Activated CD8-positive, alpha-beta memory T cell treated with anti-CD3 and anti-CD28 coated beads, Interleukin-2, amount 50 U/mL, for 1 hour (primary cell): Measurements from ENCODE around the gene RPUSD1.

Source experiments
- DNase-seq: peaks from one replicate; pipeline ENCODE4 v3.0.0-alpha.2; 2020; ENCODE audit errors: extremely low read depth

Gene RPUSD1

DNA sequence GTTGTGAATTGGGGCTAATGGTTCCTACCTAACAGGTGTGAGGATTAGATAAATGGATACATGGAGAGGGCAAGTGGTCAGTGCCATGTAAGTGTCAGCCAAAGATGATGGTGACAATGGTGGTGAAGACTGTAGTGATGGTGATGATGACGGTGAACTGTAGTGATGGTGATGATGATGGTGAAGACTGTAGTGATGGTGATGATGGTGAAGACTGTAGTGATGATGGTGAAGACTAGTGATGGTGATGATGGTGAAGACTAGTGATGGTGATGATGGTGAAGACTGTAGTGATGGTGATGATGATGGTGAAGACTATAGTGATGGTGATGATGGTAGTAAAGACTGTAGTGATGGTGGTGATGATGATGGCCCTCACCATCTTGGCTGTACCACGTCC, 30.4 kb upstream of the RPUSD1 start:
- DNase-seq = no peak

GRCh38 chr16:818132-818531, 30.0 kb upstream of the RPUSD1 start:
- no peak for DNase-seq

DNA sequence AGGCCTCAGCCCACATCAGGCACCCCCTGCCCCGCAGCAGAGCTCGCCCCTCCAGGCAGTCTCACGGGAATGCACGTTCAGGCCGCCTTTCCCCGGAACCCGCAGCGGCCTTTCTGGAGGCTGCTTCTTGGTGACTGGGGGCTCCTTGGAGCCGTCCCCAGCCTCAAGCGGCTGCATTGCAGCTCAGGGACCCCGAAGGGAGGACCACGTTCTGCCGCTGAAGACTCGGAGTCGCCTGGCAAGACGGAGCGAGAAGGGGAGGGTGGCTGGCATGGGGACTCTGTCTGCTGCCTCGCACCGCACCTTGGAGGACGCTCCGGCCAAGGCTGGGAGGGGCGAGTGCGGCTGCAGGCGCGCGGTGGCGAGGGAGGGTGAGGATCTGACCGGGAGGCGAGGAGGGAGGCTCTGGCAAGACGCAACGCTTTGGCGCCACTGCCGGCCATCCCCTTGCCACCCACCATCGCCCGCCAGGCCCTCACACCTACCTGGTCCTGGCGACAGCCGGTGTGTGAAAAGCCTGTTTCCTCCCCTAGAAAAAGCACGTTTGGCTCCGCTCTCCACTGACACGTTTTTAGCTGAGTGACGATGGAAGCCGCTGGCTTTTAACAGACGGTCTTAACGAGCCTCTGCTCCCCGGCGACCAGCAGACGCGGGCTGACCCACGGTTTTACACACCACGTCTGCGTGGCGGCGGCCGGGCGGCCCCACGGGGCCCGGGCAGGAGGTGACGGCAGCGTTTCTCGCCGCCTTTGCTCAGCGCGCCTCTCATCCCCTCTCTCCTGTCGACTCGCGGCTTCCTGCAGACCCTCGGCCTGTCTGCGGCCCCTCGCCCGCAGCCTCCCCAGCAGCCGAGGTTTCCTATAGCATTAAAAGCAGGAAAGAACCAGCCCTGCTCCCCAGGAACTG, 29.1 kb upstream of the RPUSD1 start:
- DNase-seq = no peak

DNA sequence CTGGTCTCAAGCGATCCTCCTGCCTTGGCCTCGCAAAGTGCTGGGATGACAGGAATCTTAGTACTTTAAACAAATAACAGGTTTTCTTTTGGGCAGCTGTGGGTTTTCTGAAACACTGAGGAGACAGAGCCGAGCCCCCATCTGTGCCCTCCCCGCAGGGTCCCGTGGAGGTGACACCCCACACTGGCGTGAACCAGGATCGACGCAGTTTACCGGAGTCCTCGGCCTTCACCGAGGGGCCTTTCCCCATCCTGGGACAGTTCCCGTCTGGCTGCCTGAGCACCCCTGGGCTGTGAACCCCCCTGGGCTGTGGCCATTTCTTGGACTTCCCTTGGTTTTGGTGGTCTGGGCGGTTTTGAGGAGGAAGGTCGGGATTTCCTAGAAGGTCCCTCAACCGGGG, 27.7 kb upstream of the RPUSD1 start:
- DNase-seq = no peak

GRCh38 chr16:814974-815373, 26.8 kb upstream of the RPUSD1 start:
- no peak for DNase-seq

- no peak for DNase-seq
Observed at GRCh38 chr16:813916-814412, 25.8 kb upstream of the RPUSD1 start.

DNA sequence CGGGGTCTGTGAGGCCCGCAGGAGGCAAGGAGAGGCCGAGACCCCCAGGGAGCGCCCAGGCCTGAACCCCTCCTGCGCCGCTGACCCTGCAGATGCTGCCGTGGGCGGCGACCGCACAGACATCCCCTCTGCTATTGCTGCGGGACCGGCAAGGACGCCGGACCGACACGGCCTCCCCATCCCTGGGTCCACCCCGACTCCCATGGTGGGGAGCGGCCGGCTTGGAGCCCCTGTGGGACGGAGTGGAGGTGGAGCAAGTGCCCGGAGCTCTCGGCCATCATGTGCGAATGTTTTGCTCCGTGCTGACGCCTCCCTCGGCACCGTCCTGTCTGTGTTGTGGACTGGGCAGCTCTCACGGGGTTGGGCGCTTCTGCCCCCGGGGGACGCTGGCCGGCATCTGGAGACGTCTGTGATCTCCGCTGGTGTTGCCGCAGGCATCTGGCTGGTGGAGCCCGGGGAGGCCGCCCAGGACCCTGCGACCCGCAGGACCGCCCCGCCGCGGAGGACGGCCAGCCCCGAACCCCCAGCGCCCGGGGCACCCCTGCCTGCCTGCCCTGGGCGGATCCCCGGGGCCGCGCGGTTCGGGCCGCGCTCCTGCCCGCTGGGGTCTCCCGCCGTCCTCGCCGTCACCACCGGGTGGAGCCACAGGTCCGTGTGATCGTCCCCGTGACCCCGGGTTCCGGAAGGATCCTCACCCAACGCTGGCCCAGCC, 25.2 kb upstream of the RPUSD1 start:
- peak; percentile 8 for DNase-seq

DNA sequence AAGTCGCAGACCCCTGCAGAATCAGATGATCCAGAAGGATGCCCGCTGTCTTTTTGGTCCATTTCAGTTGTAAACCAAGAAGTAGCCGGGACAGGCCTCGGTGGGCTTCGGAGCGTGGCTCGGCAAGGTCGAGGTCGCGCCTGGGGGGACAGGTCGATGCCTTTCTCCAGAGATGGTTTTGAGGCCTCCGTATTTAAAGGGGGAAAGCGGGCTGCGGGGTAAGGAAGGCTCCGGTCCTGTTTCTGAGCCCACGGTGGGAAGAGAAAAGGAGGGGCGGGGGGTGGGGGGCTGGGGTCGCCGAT, 19.9 kb upstream of the RPUSD1 start:
- DNase-seq = no peak

GRCh38 chr16:807347-808084, 19.3 kb upstream of the RPUSD1 start:
- peak; percentile 55 for DNase-seq

DNA sequence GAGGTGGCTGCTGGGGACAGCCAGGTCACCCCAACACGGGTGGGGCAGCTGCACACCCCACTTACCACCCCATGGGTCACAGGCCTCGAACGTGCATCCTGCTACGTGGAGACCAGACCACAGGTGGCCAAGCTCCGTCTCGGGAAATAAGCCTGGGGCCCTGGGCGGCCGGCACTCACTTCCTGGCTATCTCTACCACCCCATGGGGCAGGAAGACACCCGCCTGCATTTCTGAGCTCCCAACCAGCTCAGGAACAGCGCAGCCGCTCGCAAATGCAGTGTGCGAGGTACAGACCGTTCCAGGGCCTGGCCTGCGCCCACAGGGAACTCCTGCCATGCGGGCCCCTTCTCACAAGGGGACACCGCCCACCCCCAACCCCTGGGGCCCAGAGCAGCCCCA, 17.3 kb upstream of the RPUSD1 start:
- DNase-seq = no peak

DNA sequence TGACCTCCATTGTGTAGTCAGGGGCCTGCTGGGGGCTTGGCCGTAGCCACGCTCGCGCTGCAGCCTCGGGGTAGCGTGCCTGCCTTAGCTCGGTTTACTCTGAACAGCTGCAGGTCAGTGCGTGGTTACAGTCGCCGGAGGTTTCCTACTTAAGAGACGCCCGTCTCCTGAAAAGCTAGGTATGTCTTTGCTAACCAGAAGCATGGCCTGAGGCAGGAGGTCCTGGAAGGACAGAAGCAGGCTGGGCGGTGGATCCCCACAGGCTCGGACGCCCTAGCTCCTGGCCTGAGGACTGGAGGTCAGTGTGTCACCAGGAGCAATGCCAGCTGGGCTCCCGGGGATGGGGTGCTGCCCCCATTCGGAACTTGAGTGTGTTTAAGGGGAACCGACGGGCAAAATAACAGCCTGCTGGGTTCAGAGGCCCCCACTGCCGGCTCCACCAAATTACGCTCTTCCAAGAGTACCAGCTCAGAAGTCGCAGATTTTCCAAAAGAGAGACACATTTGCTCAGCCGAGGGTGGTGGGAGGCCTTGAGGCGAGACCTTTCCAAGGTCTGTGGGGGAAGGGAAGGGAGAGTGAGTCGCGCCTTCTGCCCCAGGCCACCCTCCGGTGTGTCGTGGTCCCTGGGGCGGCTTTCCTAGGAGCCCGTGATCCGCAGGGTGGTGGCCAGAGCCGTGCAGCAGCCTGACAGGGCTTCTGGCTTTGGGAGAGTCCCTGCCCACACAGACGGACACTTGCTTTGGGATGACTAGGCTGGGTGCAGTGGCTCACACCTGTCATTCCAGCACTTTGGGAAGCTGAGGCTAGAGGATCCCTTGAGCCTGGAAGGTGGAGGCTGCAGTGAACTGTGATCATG, 16.2 kb upstream of the RPUSD1 start:
- no peak for DNase-seq

- DNase-seq = no peak
Observed at GRCh38 chr16:803754-804080, 15.5 kb upstream of the RPUSD1 start.

GRCh38 chr16:802914-803753, 15.0 kb upstream of the RPUSD1 start:
- DNase-seq = no peak

- DNase-seq = no peak
Observed at GRCh38 chr16:802461-802860, 14.3 kb upstream of the RPUSD1 start.

GRCh38 chr16:801584-802363, 13.6 kb upstream of the RPUSD1 start:
- DNase-seq = no peak

DNA sequence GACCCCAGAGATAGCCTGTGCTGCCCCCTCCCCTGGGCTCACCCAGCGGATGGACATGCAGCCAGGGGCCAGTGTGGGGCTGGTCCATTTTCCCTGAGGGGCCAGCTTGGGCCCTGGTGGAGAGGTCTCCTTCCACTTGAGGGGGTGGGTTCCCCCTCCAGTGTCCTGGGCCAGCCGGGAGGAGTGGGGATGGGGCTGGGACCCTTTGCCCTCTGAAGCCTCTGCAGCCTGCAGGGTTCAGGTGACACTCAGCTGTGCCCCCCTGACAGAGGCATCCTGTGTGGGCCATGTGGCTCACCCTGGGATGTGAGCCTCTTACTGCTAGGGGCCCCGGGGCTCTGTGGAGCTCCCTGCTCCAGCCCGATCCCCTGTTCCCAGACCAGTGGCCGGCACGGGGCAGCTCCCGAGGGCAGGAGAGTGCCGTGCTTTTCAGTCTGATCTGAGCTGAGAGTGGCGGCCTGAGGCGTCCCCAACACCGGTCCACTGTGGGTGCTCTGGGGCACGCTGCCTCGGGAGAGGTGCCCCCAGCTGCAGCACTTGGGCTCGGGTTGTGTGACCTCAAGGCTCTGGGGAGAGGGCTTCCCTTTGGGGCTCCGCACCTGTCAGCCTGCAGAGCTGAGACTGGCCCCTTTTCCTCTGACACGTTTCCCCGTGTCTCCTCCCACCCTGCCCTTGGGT, 12.8 kb upstream of the RPUSD1 start:
- DNase-seq = no peak

DNA sequence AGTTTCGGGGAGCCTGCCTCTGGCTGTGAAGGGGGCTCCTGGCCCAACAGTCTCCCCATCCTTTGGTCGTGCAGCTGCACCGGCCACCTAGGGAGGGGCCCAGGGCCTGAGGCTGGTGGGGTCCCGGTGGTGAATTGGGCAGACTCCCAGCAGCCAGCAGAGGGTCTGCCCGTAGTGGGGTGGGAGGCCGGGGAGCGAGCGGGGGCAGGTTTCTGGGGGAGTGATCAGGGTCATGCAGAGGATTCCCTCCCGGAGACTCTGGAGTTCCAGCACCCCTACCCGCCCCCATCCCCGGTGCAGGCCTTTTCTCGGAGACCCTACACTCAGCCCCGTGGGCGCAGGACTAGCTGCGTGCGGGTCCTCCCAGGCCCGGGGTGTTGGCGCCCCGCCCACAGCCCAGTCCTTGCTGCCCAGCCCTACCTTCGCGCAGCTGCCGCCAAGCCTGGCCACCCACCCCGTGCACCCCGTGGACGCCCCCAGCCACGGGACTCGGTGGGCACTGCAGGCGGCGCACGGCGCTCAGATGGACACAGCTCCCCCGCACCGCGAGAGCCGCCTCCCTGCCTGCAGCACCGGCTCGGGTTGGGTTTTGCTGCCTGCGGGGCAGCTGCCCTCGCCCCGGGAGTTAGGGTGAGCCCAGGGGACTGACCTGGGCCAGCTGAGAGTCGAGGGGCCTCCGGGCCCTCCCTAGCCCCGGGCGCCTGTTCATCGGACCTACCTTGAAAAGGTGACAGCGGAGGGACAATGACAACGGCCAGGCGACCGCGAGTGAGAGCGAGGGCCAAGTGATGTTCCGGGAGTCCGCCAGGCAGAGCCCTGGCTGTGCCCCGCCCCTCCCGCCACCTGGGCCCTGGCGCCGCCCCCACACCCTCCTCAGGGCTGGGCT, 12.0 kb upstream of the RPUSD1 start, which contains the start of gene GNG13:
Gene GNG13 (minus strand): TSS at position 787 of the 886 bp plus-strand sequence. CDS start 1,657 bp downstream, outside the sequence.
- no peak for DNase-seq
